Cardiac muscle cell (in vitro differentiated cells and primary cell): ENCODE measurements around the gene PSAP. TPM values are rescaled to one million over a fixed set of nuclear protein-coding genes. Genes with fewer than 3 reads are reported as not detected.

Experiments used
- DNase-seq, 2 donors: peaks; one replicate each; pipeline versions ENCODE4 v3.0.0 to v3.0.0-alpha.2; 2010 to 2017; ENCODE audit warnings: low read depth in 1 of 2, low spot score in 1 of 2
- H3K27ac ChIP-seq: fragments of 200-600 bp; sonication (generic); 2 replicates; pipeline ENCODE4 v1.5.1; 2016
- H3K27me3 ChIP-seq: fragments of 200-600 bp; sonication (generic); 2 replicates; pipeline ENCODE4 v1.6.0; 2016; ENCODE audit warnings: control low read depth
- H3K36me3 ChIP-seq: fragments of 200-600 bp; sonication (generic); 2 replicates; pipeline ENCODE4 v1.5.1; 2016; ENCODE audit warnings: control low read depth
- H3K4me1 ChIP-seq: fragments of 200-600 bp; sonication (generic); 2 replicates; pipeline ENCODE4 v1.8.1; 2017; ENCODE audit warnings: low read depth, mild to moderate bottlenecking, mixed run types
- H3K4me3 ChIP-seq: fragments of 200-600 bp; sonication (generic); 2 replicates; pipeline ENCODE4 v1.5.1; 2016; ENCODE audit warnings: mild to moderate bottlenecking
- H3K9me3 ChIP-seq: fragments of 200-600 bp; sonication (generic); 2 replicates; pipeline ENCODE4 v1.5.1; 2017; ENCODE audit warnings: low read depth, mild to moderate bottlenecking, control low read depth
- CTCF ChIP-seq: IDR thresholded peaks from 2 replicates; pipeline ENCODE4 v1.5.1; 2012; ENCODE audit warnings: low read depth, mild to moderate bottlenecking, low read length
- polyA plus RNA-seq: library from polyadenylated mRNA; unstranded; fragments of >200 nt; fragmentation: Nextera tagmentation; extraction: Ambion mirVana; gene quantifications from 2 replicates; pipeline ENCODE4 v1.2.1, GENCODE V29; 2016
- total RNA-seq: library from RNA; depleted of rRNA; stranded (reverse); fragments of >200 nt; gene quantifications from 2 replicates; pipeline ENCODE4 v1.2.3, GENCODE V29; 2016

The PSAP gene
- total and polyA plus RNA-seq, 2 experiments from 2014 or later, result 624 to 844 TPM

- DNase-seq, result no peak
- Histone ChIP-seq H3K27me3 (no peaks in the 10 kb centered on the region), H3K9me3 (no peaks in the 10 kb centered on the region), H3K36me3 (no peaks in the 10 kb centered on the region), H3K27ac (no peak overlapping the region), H3K4me1 (no peaks in the 10 kb centered on the region), H3K4me3 (no peak overlapping the region)
- no peak for TF ChIP-seq CTCF
Measured at GRCh38 chr10:71798308-71798624, 52.8 kb downstream of the PSAP start.

- H3K27me3 ChIP-seq, result no peaks in the 10 kb centered on the region
- H3K36me3 ChIP-seq, result no peaks in the 10 kb centered on the region
- H3K4me1 ChIP-seq, result no peaks in the 10 kb centered on the region
- no peak overlapping the region for H3K4me3 ChIP-seq
- no peak for DNase-seq
- TF ChIP-seq CTCF, result no peak
- no peak overlapping the region for H3K27ac ChIP-seq
- H3K9me3 ChIP-seq, result no peaks in the 10 kb centered on the region
Measured at GRCh38 chr10:71797533-71798307, 53.3 kb downstream of the PSAP start.

GRCh38 chr10:71796749-71797405, 54.2 kb downstream of the PSAP start:
- Histone ChIP-seq H3K4me3 (no peak overlapping the region), H3K9me3 (no peaks in the 10 kb centered on the region), H3K36me3 (no peaks in the 10 kb centered on the region), H3K27ac (no peak overlapping the region), H3K4me1 (no peaks in the 10 kb centered on the region), H3K27me3 (no peaks in the 10 kb centered on the region)
- DNase-seq, result no peak
- TF ChIP-seq CTCF, result no peak

GRCh38 chr10:71795248-71795647, 55.8 kb downstream of the PSAP start:
- H3K4me1 ChIP-seq, result no peaks in the 10 kb centered on the region
- TF ChIP-seq CTCF, result no peak
- DNase-seq, result peak; percentile 47 to 77
- H3K27me3 ChIP-seq, result no peaks in the 10 kb centered on the region
- no peaks in the 10 kb centered on the region for H3K9me3 ChIP-seq
- H3K27ac ChIP-seq, result no peak overlapping the region
- no peak overlapping the region for H3K4me3 ChIP-seq
- no peaks in the 10 kb centered on the region for H3K36me3 ChIP-seq

- no peak overlapping the region for H3K27ac ChIP-seq
- no peaks in the 10 kb centered on the region for H3K9me3 ChIP-seq
- no peak overlapping the region for H3K4me3 ChIP-seq
- no peaks in the 10 kb centered on the region for H3K36me3 ChIP-seq
- DNase-seq, result no peak
- H3K27me3 ChIP-seq, result no peaks in the 10 kb centered on the region
- no peaks in the 10 kb centered on the region for H3K4me1 ChIP-seq
- TF ChIP-seq CTCF, result no peak
Measured at GRCh38 chr10:71790749-71791440, 60.2 kb downstream of the PSAP start.
